C4-2B (cell line): ENCODE data around the gene ECE1.

Experiments used
- H3K27ac ChIP-seq: fragments of 450-650 bp; 2 replicates; pipeline ENCODE4 v1.5.1; 2017
- CTCF ChIP-seq: fragments of 450-650 bp; conservative IDR thresholded peaks from 2 replicates; pipeline ENCODE4 v1.5.1; 2017; ENCODE audit warnings: mild to moderate bottlenecking
- ZFX ChIP-seq: fragments of 450-650 bp; IDR thresholded peaks from 2 replicates; pipeline ENCODE4 v1.6.1; 2017

The ECE1 gene

GRCh38 chr1:21298981-21299391 is 8.7 kb upstream of the ECE1 start:
- H3K27ac ChIP-seq, result no peak overlapping the region
- TF ChIP-seq CTCF (no peak), ZFX (no peak)

GRCh38 chr1:21297975-21298374 is 7.7 kb upstream of the ECE1 start:
- no peak overlapping the region for H3K27ac ChIP-seq
- no peak for TF ChIP-seq ZFX
- TF ChIP-seq CTCF, result no peak

- TF ChIP-seq ZFX (no peak), CTCF (no peak)
- no peak overlapping the region for H3K27ac ChIP-seq
Measured at GRCh38 chr1:21296509-21297354, 6.5 kb upstream of the ECE1 start.

- H3K27ac ChIP-seq, result no peak overlapping the region
- no peak for TF ChIP-seq ZFX
- TF ChIP-seq CTCF, result no peak
Measured at GRCh38 chr1:21295545-21295944, 5.3 kb upstream of the ECE1 start.

GRCh38 chr1:21295002-21295401 is 4.7 kb upstream of the ECE1 start:
- TF ChIP-seq ZFX, result no peak
- TF ChIP-seq CTCF, result no peak
- H3K27ac ChIP-seq, result no peak overlapping the region

- H3K27ac ChIP-seq, result no peak overlapping the region
- TF ChIP-seq CTCF (no peak), ZFX (no peak)
Measured at GRCh38 chr1:21294266-21294989, 4.2 kb upstream of the ECE1 start.

GRCh38 chr1:21293537-21294265 is 3.4 kb upstream of the ECE1 start:
- no peak overlapping the region for H3K27ac ChIP-seq

More at GRCh38 chr1:21293537-21294265, 3.4 kb upstream of the ECE1 start:
- no peak for TF ChIP-seq ZFX
- no peak for TF ChIP-seq CTCF
